Measurements from ENCODE around the gene GRAP. TPM values are rescaled to one million over a fixed set of nuclear protein-coding genes. Genes with fewer than 3 reads are reported as not detected.

The GRAP gene
- total RNA-seq, 2 donors from 2014 or later, result 0.15 TPM; not detected in 1

GRCh38 chr17:18976201-18976600, 70.6 kb downstream of the GRAP start:
- 85 to 100% methylated on average over 2 to 4 of the region's 4 CpGs for WGBS, 2 experiments (ENCODE audit: insufficient coverage in 1 of 2, insufficient read length in 1 of 2)
- H3K36me3 Mint-ChIP-seq (ENCODE audit: low read depth), result peaks cover 48% of the 10 kb centered on the region

GRCh38 chr17:18975597-18975996, 71.2 kb downstream of the GRAP start:
- H3K9ac ChIP-seq (ENCODE audit: extremely low read depth, low read length, poor library complexity, severe bottlenecking), result no peak overlapping the region
- H3K4me3 ChIP-seq (ENCODE audit: low read length), result no peak overlapping the region
- WGBS, 2 experiments (ENCODE audit: insufficient coverage in 1 of 2, insufficient read length in 1 of 2), result 96 to 98% methylated on average over 13 of the region's 13 CpGs
- Mint-ChIP-seq H3K36me3 (ENCODE audit: low read depth) (peaks cover 48% of the 10 kb centered on the region), H3K27me3 (ENCODE audit: insufficient read depth) (no peaks in the 10 kb centered on the region), H3K4me1 (no peaks in the 10 kb centered on the region), H3K9me3 (no peaks in the 10 kb centered on the region), H3K4me3 (no peak overlapping the region), H3K27ac (no peak overlapping the region)
- no peak for TF ChIP-seq CTCF (conservative IDR thresholded peaks at IDR 0.05)
- no peaks in the 10 kb centered on the region for H3K4me1 ChIP-seq (ENCODE audit: control insufficient read depth, insufficient read depth, low read length)
- peaks cover 31% of the 10 kb centered on the region for H3K36me3 ChIP-seq (ENCODE audit: control insufficient read depth, insufficient read depth, low read length)
- H3K27me3 ChIP-seq (ENCODE audit: control insufficient read depth, insufficient read depth, low read length, poor library complexity, severe bottlenecking), result no peaks in the 10 kb centered on the region
- no peak overlapping the region for H3K27ac ChIP-seq (ENCODE audit: low read depth, low read length)
- no peaks in the 10 kb centered on the region for H3K9me3 ChIP-seq (ENCODE audit: control insufficient read depth, low read length)
- DNase-seq, result no peak

More at GRCh38 chr17:18976201-18976600, 70.6 kb downstream of the GRAP start:
- Histone ChIP-seq H3K27me3 (ENCODE audit: control insufficient read depth, insufficient read depth, low read length, poor library complexity, severe bottlenecking) (no peaks in the 10 kb centered on the region), H3K9me3 (ENCODE audit: control insufficient read depth, low read length) (no peaks in the 10 kb centered on the region), H3K4me1 (ENCODE audit: control insufficient read depth, insufficient read depth, low read length) (peaks cover under 1% of the 10 kb centered on the region), H3K27ac (ENCODE audit: low read depth, low read length) (no peak overlapping the region), H3K36me3 (ENCODE audit: control insufficient read depth, insufficient read depth, low read length) (peaks cover 31% of the 10 kb centered on the region), H3K4me3 (ENCODE audit: low read length) (no peak overlapping the region), H3K9ac (ENCODE audit: extremely low read depth, low read length, poor library complexity, severe bottlenecking) (no peak overlapping the region)
- TF ChIP-seq CTCF (conservative IDR thresholded peaks at IDR 0.05), result no peak
- Mint-ChIP-seq H3K27ac (no peak overlapping the region), H3K9me3 (no peaks in the 10 kb centered on the region), H3K27me3 (ENCODE audit: insufficient read depth) (no peaks in the 10 kb centered on the region), H3K4me1 (peaks cover 3% of the 10 kb centered on the region), H3K4me3 (no peak overlapping the region)
- no peak for DNase-seq

GRCh38 chr17:18974407-18975149, 72.2 kb downstream of the GRAP start:
- H3K4me1 Mint-ChIP-seq, result no peaks in the 10 kb centered on the region
- no peak overlapping the region for H3K27ac Mint-ChIP-seq
- H3K36me3 Mint-ChIP-seq (ENCODE audit: low read depth), result peaks cover 50% of the 10 kb centered on the region
- DNase-seq, result no peak
- 93 to 94% methylated on average over 6 to 10 of the region's 10 CpGs for WGBS, 2 experiments (ENCODE audit: insufficient coverage in 1 of 2, insufficient read length in 1 of 2)
- no peaks in the 10 kb centered on the region for H3K4me1 ChIP-seq (ENCODE audit: control insufficient read depth, insufficient read depth, low read length)
- no peak overlapping the region for H3K4me3 ChIP-seq (ENCODE audit: low read length)
- peaks cover 31% of the 10 kb centered on the region for H3K36me3 ChIP-seq (ENCODE audit: control insufficient read depth, insufficient read depth, low read length)
- TF ChIP-seq CTCF (conservative IDR thresholded peaks at IDR 0.05), result no peak
- no peak overlapping the region for H3K4me3 Mint-ChIP-seq
- no peaks in the 10 kb centered on the region for H3K9me3 Mint-ChIP-seq
- no peaks in the 10 kb centered on the region for H3K27me3 ChIP-seq (ENCODE audit: control insufficient read depth, insufficient read depth, low read length, poor library complexity, severe bottlenecking)
- no peaks in the 10 kb centered on the region for H3K27me3 Mint-ChIP-seq (ENCODE audit: insufficient read depth)
- no peak overlapping the region for H3K27ac ChIP-seq (ENCODE audit: low read depth, low read length)
- H3K9ac ChIP-seq (ENCODE audit: extremely low read depth, low read length, poor library complexity, severe bottlenecking), result no peak overlapping the region
- no peaks in the 10 kb centered on the region for H3K9me3 ChIP-seq (ENCODE audit: control insufficient read depth, low read length)
